GM18858 (cell line): ENCODE data around the gene UGT1A8.
"Not testable (repeated sequence)": the region's sequence is repeated elsewhere in the genome, so short reads cannot be mapped to it uniquely, and the experiment has no call there.

Source experiments
- ATAC-seq: cut with Tn5 transposase; IDR thresholded peaks from one replicate; pipeline ENCODE4 v1.9.1; 2021; ENCODE audit not compliant: unreplicated experiment

The UGT1A8 gene

GRCh38 chr2:233681521-233682099 lies 64.2 kb downstream of the UGT1A8 start, which contains the start of gene UGT1A7:
Gene UGT1A7 (plus strand): TSS chr2:233681901. CDS start chr2:233681938, 37 bp downstream.
- no peak for ATAC-seq

GRCh38 chr2:233684640-233685039 lies 67.2 kb downstream of the UGT1A8 start:
- ATAC-seq, result no peak

GRCh38 chr2:233686928-233687327 lies 69.5 kb downstream of the UGT1A8 start:
- ATAC-seq, result no peak

- no peak for ATAC-seq
Observed at GRCh38 chr2:233688341-233688740, 70.9 kb downstream of the UGT1A8 start.

- no peak for ATAC-seq
Observed at GRCh38 chr2:233689031-233689430, 71.6 kb downstream of the UGT1A8 start.

- no peak for ATAC-seq
Observed at GRCh38 chr2:233689501-233689900, 72.1 kb downstream of the UGT1A8 start.

- ATAC-seq, result no peak
Observed at GRCh38 chr2:233690444-233690843, 73.0 kb downstream of the UGT1A8 start.

GRCh38 chr2:233691443-233692433 lies 74.3 kb downstream of the UGT1A8 start:
- ATAC-seq, result no peak

- ATAC-seq, result no peak
Observed at GRCh38 chr2:233692648-233693047, 75.2 kb downstream of the UGT1A8 start, which contains the start of gene UGT1A6. Gene UGT1A6 (plus strand): TSS chr2:233692890. CDS start chr2:233693005, 115 bp downstream.

GRCh38 chr2:233693963-233694362 lies 76.5 kb downstream of the UGT1A8 start:
- no peak for ATAC-seq

- ATAC-seq, result no peak
Observed at GRCh38 chr2:233698740-233699139, 81.3 kb downstream of the UGT1A8 start.

GRCh38 chr2:233699424-233700027 lies 82.1 kb downstream of the UGT1A8 start:
- no peak for ATAC-seq

- ATAC-seq, result no peak
Observed at GRCh38 chr2:233700028-233700635, 82.7 kb downstream of the UGT1A8 start.

- ATAC-seq, result not testable (repeated sequence)
Observed at GRCh38 chr2:233700842-233701241, 83.4 kb downstream of the UGT1A8 start.

- no peak for ATAC-seq
Observed at GRCh38 chr2:233702238-233702637, 84.8 kb downstream of the UGT1A8 start.

GRCh38 chr2:233705911-233706506 lies 88.6 kb downstream of the UGT1A8 start:
- no peak for ATAC-seq

- no peak for ATAC-seq
Observed at GRCh38 chr2:233706720-233707119, 89.3 kb downstream of the UGT1A8 start.

- ATAC-seq, result no peak
Observed at GRCh38 chr2:233707940-233708644, 90.7 kb downstream of the UGT1A8 start.

- no peak for ATAC-seq
Observed at GRCh38 chr2:233708942-233709341, 91.5 kb downstream of the UGT1A8 start.
